ENCODE data around the gene CENPV. TPM values are rescaled to one million over a fixed set of nuclear protein-coding genes. Genes with fewer than 3 reads are reported as not detected.

The CENPV gene
- total RNA-seq, 1 donor from 2014 or later = 17.3 TPM

- Histone ChIP-seq H3K4me3 (peak overlapping the region; percentile 63), H3K27ac (no peak overlapping the region), H3K9me3 (no peaks in the 10 kb centered on the region), H3K27me3 (ENCODE audit: low read depth) (peaks cover 14% of the 10 kb centered on the region), H3K4me1 (peaks cover 16% of the 10 kb centered on the region), H3K36me3 (peaks cover 14% of the 10 kb centered on the region)
- ATAC-seq (peak; percentile 72 to 81), DNase-seq (peak; percentile 63)
- intact Hi-C loops (cut with DNase I) = no loop called here
- TF ChIP-seq CTCF (IDR thresholded peaks at IDR 0.05) = no peak
These were observed 477 bp downstream of the CENPV start for GRCh38 chr17:16352667-16353316.

GRCh38 chr17:16352303-16352666 lies 984 bp downstream of the CENPV start:
- H3K36me3 ChIP-seq = peaks cover 14% of the 10 kb centered on the region
- peaks cover 16% of the 10 kb centered on the region for H3K4me1 ChIP-seq
- no peak for TF ChIP-seq CTCF (IDR thresholded peaks at IDR 0.05)
- peak; percentile 39 to 51 for ATAC-seq
- H3K4me3 ChIP-seq = peak overlapping the region; percentile 63
- no peak overlapping the region for H3K27ac ChIP-seq
- intact Hi-C loops (cut with DNase I) = no loop called here
- H3K9me3 ChIP-seq = no peaks in the 10 kb centered on the region
- H3K27me3 ChIP-seq (ENCODE audit: low read depth) = peaks cover 14% of the 10 kb centered on the region
- DNase-seq = no peak

GRCh38 chr17:16351831-16352230 lies 1.4 kb downstream of the CENPV start:
- peaks cover 14% of the 10 kb centered on the region for H3K27me3 ChIP-seq (ENCODE audit: low read depth)

DNA sequence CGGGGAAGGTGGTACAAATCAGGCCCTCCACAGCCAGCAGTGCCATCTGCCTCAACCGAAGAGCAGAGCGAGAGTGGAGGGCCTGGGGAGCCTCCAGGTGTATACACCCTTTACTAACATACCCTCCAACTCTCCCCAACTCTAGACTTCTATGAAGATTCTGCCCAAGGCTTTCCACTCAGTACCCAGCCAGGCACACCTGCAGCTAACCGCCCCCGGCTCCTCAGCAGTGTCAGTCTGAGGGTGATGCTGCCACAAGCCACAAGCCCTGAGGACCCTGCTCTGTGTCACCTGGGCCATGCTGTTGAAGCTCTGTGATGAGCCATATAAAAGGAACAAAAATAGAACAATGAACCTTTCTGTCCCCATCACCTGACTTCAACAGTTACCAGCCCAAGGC lies 3.8 kb downstream of the CENPV start:
- Histone ChIP-seq H3K36me3 (peaks cover 14% of the 10 kb centered on the region), H3K4me3 (no peak overlapping the region), H3K9me3 (no peaks in the 10 kb centered on the region), H3K27me3 (ENCODE audit: low read depth) (peaks cover 14% of the 10 kb centered on the region), H3K4me1 (peaks cover 16% of the 10 kb centered on the region), H3K27ac (no peak overlapping the region)
- intact Hi-C loops (cut with DNase I) = no loop called here
- no peak for TF ChIP-seq CTCF (IDR thresholded peaks at IDR 0.05)
- ATAC-seq (no peak), DNase-seq (no peak)

More at GRCh38 chr17:16351831-16352230, 1.4 kb downstream of the CENPV start:
- no peak overlapping the region for H3K27ac ChIP-seq
- intact Hi-C loops (cut with DNase I) = no loop called here
- DNase-seq (no peak), ATAC-seq (no peak)
- H3K36me3 ChIP-seq = peaks cover 14% of the 10 kb centered on the region
- TF ChIP-seq CTCF (IDR thresholded peaks at IDR 0.05) = no peak
- peaks cover 16% of the 10 kb centered on the region for H3K4me1 ChIP-seq
- H3K4me3 ChIP-seq = peak overlapping the region; percentile 63
- no peaks in the 10 kb centered on the region for H3K9me3 ChIP-seq

DNA sequence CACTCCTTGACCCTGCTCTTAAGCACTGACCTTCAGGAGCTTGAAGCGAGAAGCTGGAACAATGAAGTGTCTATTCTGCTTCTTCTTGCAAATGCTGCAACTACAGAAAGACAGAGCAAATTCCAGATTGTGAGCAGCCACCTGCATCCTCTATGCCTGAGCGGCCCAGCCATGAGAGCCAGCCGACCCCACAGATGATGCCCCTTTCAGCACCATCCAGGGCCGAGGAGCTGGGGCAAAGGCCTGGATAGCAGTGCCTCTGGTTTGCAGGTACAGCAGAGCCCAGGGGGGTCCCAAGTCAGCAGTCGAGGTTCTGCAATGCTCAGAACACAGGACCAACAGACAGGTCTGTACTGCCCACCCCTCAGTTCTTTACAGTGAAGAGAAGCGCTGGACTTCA lies 4.7 kb downstream of the CENPV start:
- ATAC-seq = no peak
- intact Hi-C loops (cut with DNase I) = no loop called here
- no peak for DNase-seq
- Histone ChIP-seq H3K27me3 (ENCODE audit: low read depth) (peaks cover 9% of the 10 kb centered on the region), H3K4me1 (peaks cover 14% of the 10 kb centered on the region), H3K9me3 (no peaks in the 10 kb centered on the region), H3K27ac (no peak overlapping the region), H3K36me3 (peaks cover 20% of the 10 kb centered on the region), H3K4me3 (no peak overlapping the region)
- TF ChIP-seq CTCF (IDR thresholded peaks at IDR 0.05) = no peak

Measured in lower lobe of right lung (tissue), 2 donors.